Immature natural killer cell (primary cell): ENCODE results near the gene SIT1. TPM values are rescaled to one million over a fixed set of nuclear protein-coding genes. Genes with fewer than 3 reads are reported as not detected.
"Not testable (repeated sequence)": the region's sequence is repeated elsewhere in the genome, so short reads cannot be mapped to it uniquely, and the experiment has no call there.

Experiments used
- DNase-seq, 3 donors: peaks; one replicate each; pipeline ENCODE4 v3.0.0; 2022; ENCODE audit warnings: mixed read lengths in 1 of 3
- H3K27ac Mint-ChIP-seq, 6 donors: one replicate each; pipeline ENCODE4 v1.8.0; 2020; ENCODE audit warnings: mixed read lengths in 6 of 6, mild to moderate bottlenecking in 5 of 6, inconsistent platforms in 4 of 6, moderate library complexity in 3 of 6
- H3K27me3 Mint-ChIP-seq, 3 donors: one replicate each; pipeline ENCODE4 v1.8.0; 2020 to 2021; ENCODE audit warnings: low read depth in 3 of 3, mild to moderate bottlenecking in 3 of 3, mixed read lengths in 3 of 3, moderate library complexity in 3 of 3, inconsistent platforms in 1 of 3
- H3K36me3 Mint-ChIP-seq, 3 donors: one replicate each; pipeline ENCODE4 v1.8.0; 2020; ENCODE audit warnings: mixed read lengths in 3 of 3, inconsistent platforms in 2 of 3, mild to moderate bottlenecking in 2 of 3
- H3K4me1 Mint-ChIP-seq, 2 donors: one replicate each; pipeline ENCODE4 v1.8.0; 2020; ENCODE audit warnings: inconsistent platforms in 2 of 2, mild to moderate bottlenecking in 2 of 2, mixed read lengths in 2 of 2, moderate library complexity in 1 of 2
- H3K4me3 Mint-ChIP-seq, 5 donors: one replicate each; pipeline ENCODE4 v1.8.0; 2020; ENCODE audit warnings: mild to moderate bottlenecking in 5 of 5, mixed read lengths in 5 of 5, inconsistent platforms in 3 of 5, moderate library complexity in 3 of 5
- H3K9me3 Mint-ChIP-seq, 6 donors: one replicate each; pipeline ENCODE4 v1.8.0; 2020; ENCODE audit warnings: mild to moderate bottlenecking in 6 of 6, mixed read lengths in 6 of 6, inconsistent platforms in 4 of 6, moderate library complexity in 3 of 6
- polyA plus RNA-seq, 3 donors: library from polyadenylated mRNA; unstranded; fragments of 300-500 nt; fragmentation: Illumina TruSeq; gene quantifications; one replicate each; pipeline ENCODE4 v1.2.3, GENCODE V29; 2021

Gene SIT1
- polyA plus RNA-seq, 3 donors from 2014 or later = 0.26 to 1.4 (median 0.49) TPM

DNA sequence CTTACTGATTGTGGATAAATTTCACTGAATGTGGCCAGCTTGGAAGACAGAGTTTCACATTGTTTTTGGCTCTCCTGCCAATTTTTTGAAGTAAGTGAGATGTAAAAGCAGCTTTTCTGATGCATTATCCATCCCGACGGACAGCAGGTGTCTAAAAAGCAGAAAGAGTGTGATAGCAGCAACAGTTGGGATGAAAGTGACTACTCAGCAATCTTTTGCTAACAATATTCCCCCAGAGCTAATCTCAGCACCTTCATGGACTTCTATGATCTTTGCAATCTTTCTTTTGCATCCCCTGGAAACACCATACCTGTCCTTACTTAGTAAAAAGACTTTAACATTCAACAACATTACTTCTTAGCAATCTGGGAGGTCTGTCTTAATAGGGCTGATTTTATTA is 37.9 kb downstream of the SIT1 start:
- DNase-seq = no peak
- Mint-ChIP-seq H3K27ac (peak overlapping the region in 4 of 6 donors; percentile 3 to 9 (median 8)), H3K9me3 (peaks cover 0 to 3% (median 0%) of the 10 kb centered on the region in 6 donors), H3K27me3 (peaks cover 6 to 17% (median 14%) of the 10 kb centered on the region in 3 donors), H3K4me1 (peaks cover 43 to 49% of the 10 kb centered on the region in 2 donors), H3K4me3 (no peak overlapping the region), H3K36me3 (peaks cover under 1 to 17% (median 10%) of the 10 kb centered on the region in 3 donors)

DNA sequence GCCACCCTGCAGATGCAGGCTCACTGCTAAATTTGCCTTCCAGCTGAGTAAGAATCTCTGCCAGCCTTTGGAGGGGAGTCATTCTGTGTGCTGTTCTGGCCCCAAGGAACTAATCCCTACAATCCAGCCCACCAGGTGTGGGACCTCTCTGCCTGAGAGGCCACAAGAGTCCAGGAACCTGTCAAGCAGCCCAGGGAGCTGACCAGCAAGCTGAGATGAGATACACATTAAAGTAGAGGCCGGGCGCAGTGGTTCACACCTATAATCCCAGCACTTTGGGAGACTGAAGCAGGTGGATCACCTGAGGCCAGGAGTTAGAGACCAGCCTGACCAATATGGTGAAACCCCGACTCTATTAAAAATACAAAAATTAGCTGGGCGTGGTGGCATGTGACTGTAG is 38.7 kb downstream of the SIT1 start:
- H3K4me1 Mint-ChIP-seq = peaks cover 43 to 49% of the 10 kb centered on the region in 2 donors
- peaks cover 6 to 17% (median 17%) of the 10 kb centered on the region in 3 donors for H3K36me3 Mint-ChIP-seq

GRCh38 chr9:35611230-35611797 is 39.4 kb downstream of the SIT1 start:
- H3K36me3 Mint-ChIP-seq = peaks cover 7 to 20% (median 17%) of the 10 kb centered on the region in 3 donors
- peaks cover 1 to 5% (median 4%) of the 10 kb centered on the region in 3 donors for H3K27me3 Mint-ChIP-seq
- DNase-seq = peak; percentile 46 to 54 (median 46)
- no peak overlapping the region for H3K4me3 Mint-ChIP-seq
- H3K9me3 Mint-ChIP-seq = peaks cover 0 to 3% (median 0%) of the 10 kb centered on the region in 6 donors
- H3K4me1 Mint-ChIP-seq = peaks cover 43 to 49% of the 10 kb centered on the region in 2 donors
- H3K27ac Mint-ChIP-seq = peak overlapping the region; percentile 37 to 80 (median 54)

More for the DNA sequence above, 38.7 kb downstream of the SIT1 start:
- H3K9me3 Mint-ChIP-seq, DNase-seq, H3K4me3 Mint-ChIP-seq, H3K27me3 Mint-ChIP-seq: not testable (repeated sequence)
- H3K27ac Mint-ChIP-seq = peak overlapping the region in 1 of 6 donors; percentile 36

DNA sequence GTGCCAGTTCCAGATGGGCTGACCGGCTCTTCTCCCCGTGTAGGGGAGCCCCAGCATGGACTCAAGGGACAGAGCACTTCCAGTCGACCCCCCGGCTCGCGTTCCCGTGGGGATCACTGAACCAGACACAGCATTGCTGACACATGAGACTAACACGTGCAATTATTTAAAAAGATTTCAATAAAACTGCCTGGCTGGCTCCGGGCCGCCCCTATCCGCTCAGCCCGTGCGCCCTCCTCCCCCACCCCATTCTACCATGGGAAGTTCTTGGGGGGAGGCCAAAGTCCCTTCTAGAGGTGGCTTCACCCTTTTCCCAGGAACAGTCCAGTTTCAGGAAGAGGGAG is 40.9 kb downstream of the SIT1 start:
- peaks cover 0 to 3% (median 0%) of the 10 kb centered on the region in 6 donors for H3K9me3 Mint-ChIP-seq
- H3K4me1 Mint-ChIP-seq = peaks cover 37 to 40% of the 10 kb centered on the region in 2 donors
- H3K4me3 Mint-ChIP-seq = no peak overlapping the region
- H3K36me3 Mint-ChIP-seq = peaks cover 7 to 20% (median 15%) of the 10 kb centered on the region in 3 donors
- peaks cover 0 to 4% (median 2%) of the 10 kb centered on the region in 3 donors for H3K27me3 Mint-ChIP-seq
- no peak overlapping the region for H3K27ac Mint-ChIP-seq
- no peak for DNase-seq

DNA sequence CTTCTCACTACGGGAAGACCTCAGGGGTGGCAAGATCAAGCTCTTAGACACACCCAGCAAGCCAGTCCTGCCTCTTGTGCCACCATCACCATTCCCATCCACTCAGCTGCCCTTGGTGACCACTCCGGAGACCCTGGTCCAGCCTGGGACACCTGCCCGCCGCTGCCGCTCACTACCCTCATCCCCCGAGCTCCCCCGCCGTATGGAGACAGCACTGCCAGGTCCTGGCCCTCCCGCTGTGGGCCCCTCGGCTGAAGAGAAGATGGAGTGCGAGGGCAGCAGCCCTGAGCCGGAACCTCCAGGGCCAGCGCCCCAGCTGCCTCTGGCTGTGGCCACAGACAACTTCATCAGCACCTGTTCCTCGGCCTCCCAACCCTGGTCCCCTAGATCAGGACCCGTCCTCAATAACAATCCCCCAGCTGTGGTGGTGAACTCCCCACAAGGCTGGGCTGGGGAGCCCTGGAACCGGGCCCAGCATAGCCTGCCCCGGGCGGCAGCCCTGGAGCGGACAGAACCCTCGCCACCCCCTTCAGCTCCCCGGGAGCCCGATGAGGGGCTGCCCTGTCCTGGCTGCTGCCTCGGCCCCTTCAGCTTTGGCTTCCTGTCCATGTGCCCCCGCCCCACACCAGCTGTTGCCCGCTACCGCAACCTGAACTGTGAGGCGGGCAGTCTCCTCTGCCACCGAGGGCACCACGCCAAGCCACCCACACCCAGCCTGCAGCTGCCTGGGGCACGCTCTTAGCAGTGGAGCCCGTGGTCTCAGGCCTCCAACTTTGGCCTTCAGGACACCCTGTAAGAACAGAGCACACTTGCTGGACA is 41.5 kb downstream of the SIT1 start:
- peaks cover 7 to 20% (median 9%) of the 10 kb centered on the region in 3 donors for H3K36me3 Mint-ChIP-seq
- H3K4me1 Mint-ChIP-seq = peaks cover 40 to 42% of the 10 kb centered on the region in 2 donors
- no peak for DNase-seq
- H3K27ac Mint-ChIP-seq = no peak overlapping the region
- peak overlapping the region in 1 of 5 donors; percentile 27 for H3K4me3 Mint-ChIP-seq
- H3K9me3 Mint-ChIP-seq = peaks cover 0 to 3% (median 0%) of the 10 kb centered on the region in 6 donors
- H3K27me3 Mint-ChIP-seq = peaks cover under 1 to 8% (median 7%) of the 10 kb centered on the region in 3 donors

GRCh38 chr9:35608221-35608620 is 42.5 kb downstream of the SIT1 start:
- no peak for DNase-seq
- Mint-ChIP-seq H3K4me3 (no peak overlapping the region), H3K4me1 (peaks cover 50 to 52% of the 10 kb centered on the region in 2 donors), H3K9me3 (peaks cover 0 to 2% (median 0%) of the 10 kb centered on the region in 6 donors), H3K36me3 (peaks cover 7 to 20% (median 8%) of the 10 kb centered on the region in 3 donors), H3K27me3 (peaks cover 6 to 12% (median 11%) of the 10 kb centered on the region in 3 donors), H3K27ac (no peak overlapping the region)

DNA sequence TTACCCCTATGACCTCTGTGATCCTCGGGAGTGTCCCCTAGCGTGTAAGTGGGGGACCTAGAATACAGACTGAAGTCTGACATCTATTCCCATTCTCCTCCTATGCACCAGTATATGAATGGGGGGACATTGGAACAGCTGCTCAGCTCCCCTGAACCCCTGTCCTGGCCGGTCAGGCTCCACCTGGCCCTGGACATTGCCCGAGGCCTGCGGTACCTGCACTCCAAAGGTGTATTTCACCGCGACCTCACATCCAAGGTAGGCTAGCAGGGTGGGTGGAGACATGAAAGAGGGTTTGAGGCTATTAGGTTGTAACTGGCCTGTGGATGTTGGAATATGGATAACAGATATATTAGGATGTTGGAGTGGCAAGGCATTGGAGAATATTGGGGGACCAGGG is 44.0 kb downstream of the SIT1 start:
- Mint-ChIP-seq H3K27me3 (peaks cover 6 to 12% (median 11%) of the 10 kb centered on the region in 3 donors), H3K9me3 (peaks cover 0 to 2% (median 0%) of the 10 kb centered on the region in 6 donors), H3K36me3 (peaks cover 6 to 17% (median 7%) of the 10 kb centered on the region in 3 donors), H3K4me3 (peak overlapping the region; percentile 12 to 84 (median 68)), H3K4me1 (peaks cover 51 to 56% of the 10 kb centered on the region in 2 donors), H3K27ac (peak overlapping the region in 4 of 6 donors; percentile 2 to 80 (median 36))
- no peak for DNase-seq

DNA sequence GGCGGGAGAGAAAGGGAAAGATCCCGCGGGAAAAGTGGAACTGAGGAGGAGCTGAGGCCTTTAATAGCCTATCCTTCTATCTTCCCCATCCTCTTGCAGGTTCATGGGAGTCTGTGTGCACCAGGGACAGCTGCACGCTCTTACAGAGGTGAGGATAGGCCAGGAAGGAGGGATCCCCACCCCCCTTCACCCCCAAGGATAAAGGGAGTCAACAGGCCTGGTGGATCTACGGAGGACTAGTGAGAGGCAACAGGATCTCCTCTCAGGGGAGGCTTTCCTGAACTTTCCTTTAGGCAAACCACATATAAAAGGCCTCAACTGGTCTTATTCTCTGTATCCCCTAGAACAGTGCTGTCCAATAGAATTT is 44.6 kb downstream of the SIT1 start:
- H3K4me3 Mint-ChIP-seq = peak overlapping the region; percentile 81 to 84 (median 82)
- peaks cover 6 to 12% (median 11%) of the 10 kb centered on the region in 3 donors for H3K27me3 Mint-ChIP-seq
- DNase-seq = no peak
- H3K9me3 Mint-ChIP-seq = peaks cover 0 to 2% (median 0%) of the 10 kb centered on the region in 6 donors
- peaks cover 0 to 12% (median 7%) of the 10 kb centered on the region in 3 donors for H3K36me3 Mint-ChIP-seq
- peaks cover 45 to 50% of the 10 kb centered on the region in 2 donors for H3K4me1 Mint-ChIP-seq
- peak overlapping the region; percentile 57 to 85 (median 74) for H3K27ac Mint-ChIP-seq

DNA sequence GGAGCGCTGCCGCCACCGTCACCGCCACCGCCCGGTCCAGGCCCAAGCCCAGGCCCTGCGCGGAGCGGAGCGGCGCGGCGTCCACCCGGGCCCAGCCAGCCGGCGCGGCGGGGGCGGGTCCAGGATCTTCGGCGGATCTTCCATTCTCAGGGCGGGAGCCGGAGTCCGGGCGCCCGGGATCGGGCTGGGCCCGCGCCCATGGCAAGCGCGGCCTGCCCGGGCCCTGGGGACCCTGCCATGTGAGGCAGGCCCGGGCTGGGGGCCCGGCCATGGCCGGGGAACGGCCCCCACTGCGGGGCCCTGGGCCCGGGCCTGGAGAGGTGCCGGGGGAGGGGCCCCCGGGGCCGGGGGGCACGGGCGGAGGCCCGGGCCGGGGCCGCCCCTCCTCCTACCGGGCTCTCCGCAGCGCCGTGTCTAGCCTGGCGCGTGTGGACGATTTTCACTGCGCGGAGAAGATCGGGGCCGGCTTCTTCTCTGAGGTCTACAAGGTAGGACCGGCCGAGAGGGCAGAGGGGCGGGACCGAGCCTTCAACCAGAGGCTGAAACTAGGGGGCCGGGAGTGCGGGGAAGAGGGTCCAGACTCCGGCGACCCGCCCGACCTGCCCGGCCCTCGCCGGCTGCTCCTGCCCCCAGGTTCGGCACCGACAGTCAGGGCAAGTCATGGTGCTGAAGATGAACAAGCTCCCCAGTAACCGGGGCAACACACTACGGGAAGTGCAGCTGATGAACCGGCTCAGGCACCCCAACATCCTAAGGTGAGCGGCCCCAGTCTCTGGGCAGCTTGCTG is 45.2 kb downstream of the SIT1 start:
- H3K36me3 Mint-ChIP-seq = peaks cover 0 to 12% (median 7%) of the 10 kb centered on the region in 3 donors
- peaks cover 0 to 2% (median 0%) of the 10 kb centered on the region in 6 donors for H3K9me3 Mint-ChIP-seq
- peaks cover 44% of the 10 kb centered on the region in 2 donors for H3K4me1 Mint-ChIP-seq
- peak overlapping the region; percentile 81 to 84 (median 82) for H3K4me3 Mint-ChIP-seq
- peak overlapping the region; percentile 57 to 85 (median 74) for H3K27ac Mint-ChIP-seq
- peak; percentile 25 to 33 (median 29) for DNase-seq
- peaks cover 6 to 12% (median 11%) of the 10 kb centered on the region in 3 donors for H3K27me3 Mint-ChIP-seq

- H3K27me3 Mint-ChIP-seq = peaks cover 6 to 12% (median 11%) of the 10 kb centered on the region in 3 donors
- H3K4me1 Mint-ChIP-seq = peaks cover 43 to 44% of the 10 kb centered on the region in 2 donors
- H3K9me3 Mint-ChIP-seq = peaks cover 0 to 2% (median 0%) of the 10 kb centered on the region in 6 donors
- DNase-seq = peak; percentile 75 to 79 (median 77)
- peak within 1 kb of the TSS; percentile 95 to 100 (median 98) for H3K4me3 Mint-ChIP-seq
- peak within 1 kb of the TSS; percentile 97 to 100 (median 99) for H3K27ac Mint-ChIP-seq
- peaks cover 0 to 12% (median 7%) of the 10 kb centered on the region in 3 donors for H3K36me3 Mint-ChIP-seq
These were observed 46.0 kb downstream of the SIT1 start, which contains the start of gene TESK1 for GRCh38 chr9:35604578-35605350. TSS of gene TESK1 (plus strand) at chr9:35605262. CDS start at chr9:35605620, 358 bp downstream.

DNA sequence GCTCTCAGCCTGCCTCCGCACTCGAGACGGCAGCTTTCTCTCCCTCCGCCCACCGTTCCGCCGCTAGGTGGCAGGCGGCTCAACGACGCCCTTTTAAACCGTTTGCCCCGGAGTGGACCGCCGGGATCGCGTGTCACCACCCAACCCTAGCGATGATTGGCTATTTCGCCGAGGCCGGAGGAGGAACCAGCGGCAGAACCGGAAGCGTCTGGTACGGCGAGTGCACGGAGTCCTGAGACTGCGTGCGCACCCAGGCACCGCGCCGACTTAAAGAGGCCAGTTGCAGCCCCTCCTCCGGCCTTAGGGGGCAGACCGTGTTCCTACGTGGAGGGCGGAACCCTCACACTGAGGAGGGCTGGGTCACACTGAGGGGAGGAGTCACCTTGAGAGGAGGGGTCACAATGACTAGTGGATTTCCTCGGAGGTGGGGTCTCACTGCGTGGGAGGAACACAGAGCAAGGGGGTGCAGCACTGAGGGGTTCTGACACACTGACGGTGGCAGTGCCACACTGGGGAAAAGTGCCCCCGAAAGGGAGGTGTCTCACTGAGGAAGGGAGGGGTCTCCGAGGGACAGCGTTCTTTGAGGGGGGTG is 46.6 kb downstream of the SIT1 start:
- H3K36me3 Mint-ChIP-seq = peaks cover 0 to 12% (median 7%) of the 10 kb centered on the region in 3 donors

DNA sequence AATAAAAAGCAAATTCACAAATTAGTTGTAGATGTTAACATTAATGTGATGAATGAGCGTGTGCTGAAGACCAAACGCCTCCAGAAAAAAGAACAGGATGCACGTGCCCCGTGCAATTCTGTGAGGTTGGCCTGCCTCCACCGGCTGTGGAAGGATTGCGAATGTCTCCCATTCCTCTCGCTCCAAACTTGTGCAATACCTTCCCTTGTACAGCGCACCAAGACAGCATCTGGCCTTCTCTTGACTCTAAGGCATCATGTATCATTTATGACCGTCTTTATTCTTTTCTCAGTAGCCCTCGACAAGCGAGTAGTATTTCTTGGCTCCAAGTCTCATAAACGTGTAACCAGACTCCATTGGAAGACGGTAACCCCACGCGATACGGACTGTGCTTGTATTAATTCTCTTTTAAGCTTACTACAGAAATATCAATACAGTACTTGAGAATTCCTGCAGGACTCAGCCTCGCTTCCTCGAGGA is 47.2 kb downstream of the SIT1 start:
- peak overlapping the region; percentile 95 to 100 (median 98) for H3K4me3 Mint-ChIP-seq
- no peak for DNase-seq
- H3K36me3 Mint-ChIP-seq = peaks cover 0 to 12% (median 7%) of the 10 kb centered on the region in 3 donors
- peak overlapping the region; percentile 97 to 100 (median 99) for H3K27ac Mint-ChIP-seq
- H3K27me3 Mint-ChIP-seq = peaks cover 6 to 11% (median 10%) of the 10 kb centered on the region in 3 donors
- H3K4me1 Mint-ChIP-seq = peaks cover 41 to 44% of the 10 kb centered on the region in 2 donors
- H3K9me3 Mint-ChIP-seq = no peaks in the 10 kb centered on the region

More for the DNA sequence above, 46.6 kb downstream of the SIT1 start:
- Mint-ChIP-seq H3K27me3 (peaks cover 6 to 12% (median 11%) of the 10 kb centered on the region in 3 donors), H3K4me3 (peak overlapping the region; percentile 95 to 100 (median 98)), H3K4me1 (peaks cover 43 to 44% of the 10 kb centered on the region in 2 donors), H3K9me3 (no peaks in the 10 kb centered on the region), H3K27ac (peak overlapping the region; percentile 97 to 100 (median 99))
- peak; percentile 99 to 100 (median 100) for DNase-seq
